ENCODE data around the gene HOXD4.

The HOXD4 gene

GRCh38 chr2:176114120-176114929 lies 37.0 kb upstream of the HOXD4 start:
- DNase-seq (ENCODE audit: extremely low read depth in 1 of 2, low read depth in 1 of 2), result no peak

- DNase-seq (ENCODE audit: extremely low read depth in 1 of 2, low read depth in 1 of 2), result no peak
Observed at GRCh38 chr2:176114930-176115625, 36.3 kb upstream of the HOXD4 start.

GRCh38 chr2:176115883-176116813 lies 35.2 kb upstream of the HOXD4 start, which contains the start of gene HOXD10:
Gene HOXD10, plus strand, starts transcription at chr2:176116778. Its CDS starts 56 bp downstream, at chr2:176116834.
- no peak for DNase-seq (ENCODE audit: extremely low read depth in 1 of 2, low read depth in 1 of 2)

GRCh38 chr2:176117162-176117822 lies 34.1 kb upstream of the HOXD4 start:
- no peak for DNase-seq (ENCODE audit: extremely low read depth in 1 of 2, low read depth in 1 of 2)

- no peak for DNase-seq (ENCODE audit: extremely low read depth in 1 of 2, low read depth in 1 of 2)
Observed at GRCh38 chr2:176117823-176118371, 33.5 kb upstream of the HOXD4 start.

- DNase-seq (ENCODE audit: extremely low read depth in 1 of 2, low read depth in 1 of 2), result no peak
Observed at GRCh38 chr2:176118601-176119339, 32.6 kb upstream of the HOXD4 start.

- no peak for DNase-seq (ENCODE audit: extremely low read depth in 1 of 2, low read depth in 1 of 2)
Observed at GRCh38 chr2:176120364-176121189, 30.8 kb upstream of the HOXD4 start.

- DNase-seq (ENCODE audit: extremely low read depth in 1 of 2, low read depth in 1 of 2), result no peak
Observed at GRCh38 chr2:176121190-176122051, 29.9 kb upstream of the HOXD4 start.

- DNase-seq (ENCODE audit: extremely low read depth in 1 of 2, low read depth in 1 of 2), result no peak
Observed at GRCh38 chr2:176122052-176122682, 29.2 kb upstream of the HOXD4 start.

- no peak for DNase-seq (ENCODE audit: extremely low read depth in 1 of 2, low read depth in 1 of 2)
Observed at GRCh38 chr2:176122683-176123410, 28.5 kb upstream of the HOXD4 start, which contains the start of gene HOXD9. Gene HOXD9, plus strand, starts transcription at chr2:176122719. Its CDS starts 50 bp downstream, at chr2:176122769.

- DNase-seq (ENCODE audit: extremely low read depth in 1 of 2, low read depth in 1 of 2), result no peak
Observed at GRCh38 chr2:176123411-176124109, 27.8 kb upstream of the HOXD4 start.

GRCh38 chr2:176124110-176124946 lies 27.0 kb upstream of the HOXD4 start:
- DNase-seq (ENCODE audit: extremely low read depth in 1 of 2, low read depth in 1 of 2), result no peak

- DNase-seq (ENCODE audit: extremely low read depth in 1 of 2, low read depth in 1 of 2), result no peak
Observed at GRCh38 chr2:176124947-176125771, 26.2 kb upstream of the HOXD4 start.

GRCh38 chr2:176125772-176126054 lies 25.6 kb upstream of the HOXD4 start:
- DNase-seq (ENCODE audit: extremely low read depth in 1 of 2, low read depth in 1 of 2), result no peak
